Esophagus muscularis mucosa (tissue), 3 donors: ENCODE measurements around the gene ATN1.

ENCODE experiments used
- POLR2A ChIP-seq: fragments of 450-650 bp; IDR thresholded peaks from one replicate; pipeline ENCODE4 v1.6.1; 2017; ENCODE audit warnings: antibody characterized with exemption, moderate library complexity, mild to moderate bottlenecking, low read depth
- POLR2AphosphoS5 ChIP-seq, 2 donors: sonication (generic); formaldehyde crosslinking; IDR thresholded peaks; one replicate each; pipeline ENCODE4 v1.6.1; 2017; ENCODE audit warnings: antibody characterized with exemption in 2 of 2
- TF ChIP-seq, protein P1 (sequence below), 3 experiments: fragments of 200-600 bp in 2 of 3; fragments of 450-650 bp in 1 of 3; sonication (generic) in 2 of 3; IDR thresholded peaks; one replicate each; pipeline ENCODE4 v1.5.1; 2017 to 2019; ENCODE audit warnings: antibody characterized with exemption in 3 of 3, mild to moderate bottlenecking in 2 of 3, moderate library complexity in 1 of 3

DNA sequence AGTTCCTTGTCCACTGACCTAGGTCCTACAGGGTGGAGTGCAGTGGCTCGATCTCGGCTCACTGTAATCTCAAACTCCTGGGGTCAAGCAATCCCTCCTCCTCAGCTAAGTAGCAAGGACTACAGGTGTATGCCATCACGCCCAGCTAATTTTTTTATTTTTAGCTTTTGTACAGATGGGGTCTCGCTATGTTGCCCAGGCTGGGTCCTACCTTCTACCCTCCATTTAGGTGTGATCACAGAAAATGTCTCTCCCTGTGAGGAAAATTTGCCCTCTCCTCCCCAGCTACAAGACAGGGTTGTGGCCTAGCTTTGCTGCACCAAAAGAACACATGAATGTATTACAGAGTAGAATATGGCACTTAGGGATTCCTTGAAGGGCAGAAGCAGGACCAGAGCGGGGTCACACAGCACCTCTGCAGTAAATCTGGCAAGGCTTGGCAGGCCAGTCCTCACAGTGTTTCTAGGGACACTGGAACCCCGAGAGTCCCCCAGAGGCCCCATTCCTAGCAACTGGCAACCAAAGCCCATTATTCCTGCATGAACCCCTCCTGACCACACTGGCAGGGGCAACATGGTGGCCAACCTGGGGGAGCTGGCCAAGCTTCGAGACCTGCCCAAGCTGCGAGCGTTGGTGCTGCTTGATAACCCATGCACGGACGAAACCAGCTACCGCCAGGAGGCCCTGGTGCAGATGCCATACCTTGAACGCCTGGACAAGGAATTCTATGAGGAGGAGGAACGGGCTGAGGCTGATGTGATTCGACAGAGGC is 15.4 kb upstream of the ATN1 start:
- TF ChIP-seq, protein P1, sequence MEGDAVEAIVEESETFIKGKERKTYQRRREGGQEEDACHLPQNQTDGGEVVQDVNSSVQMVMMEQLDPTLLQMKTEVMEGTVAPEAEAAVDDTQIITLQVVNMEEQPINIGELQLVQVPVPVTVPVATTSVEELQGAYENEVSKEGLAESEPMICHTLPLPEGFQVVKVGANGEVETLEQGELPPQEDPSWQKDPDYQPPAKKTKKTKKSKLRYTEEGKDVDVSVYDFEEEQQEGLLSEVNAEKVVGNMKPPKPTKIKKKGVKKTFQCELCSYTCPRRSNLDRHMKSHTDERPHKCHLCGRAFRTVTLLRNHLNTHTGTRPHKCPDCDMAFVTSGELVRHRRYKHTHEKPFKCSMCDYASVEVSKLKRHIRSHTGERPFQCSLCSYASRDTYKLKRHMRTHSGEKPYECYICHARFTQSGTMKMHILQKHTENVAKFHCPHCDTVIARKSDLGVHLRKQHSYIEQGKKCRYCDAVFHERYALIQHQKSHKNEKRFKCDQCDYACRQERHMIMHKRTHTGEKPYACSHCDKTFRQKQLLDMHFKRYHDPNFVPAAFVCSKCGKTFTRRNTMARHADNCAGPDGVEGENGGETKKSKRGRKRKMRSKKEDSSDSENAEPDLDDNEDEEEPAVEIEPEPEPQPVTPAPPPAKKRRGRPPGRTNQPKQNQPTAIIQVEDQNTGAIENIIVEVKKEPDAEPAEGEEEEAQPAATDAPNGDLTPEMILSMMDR (IDR thresholded peaks at IDR 0.05): no peak
- TF ChIP-seq POLR2A (no peak), POLR2AphosphoS5 (IDR thresholded peaks at IDR 0.05) (no peak)
